Neutrophil (primary cell): ENCODE data around the gene ZFAND3.

ENCODE experiments used
- H3K27ac ChIP-seq: fragments of 200-600 bp; sonication (generic); 2 replicates; pipeline ENCODE4 v1.5.1; 2016; ENCODE audit warnings: mild to moderate bottlenecking, moderate library complexity
- H3K27me3 ChIP-seq: fragments of 200-600 bp; sonication (generic); 2 replicates; pipeline ENCODE4 v1.6.0; 2016; ENCODE audit warnings: mild to moderate bottlenecking
- H3K36me3 ChIP-seq: fragments of 200-600 bp; sonication (generic); 2 replicates; pipeline ENCODE4 v1.5.1; 2017
- H3K4me1 ChIP-seq, 2 experiments: fragments of 200-600 bp in 1 of 2; sonication (generic) in 1 of 2; 1 replicate in 1 of 2; 2 replicates in 1 of 2; pipeline versions ENCODE4 v1.5.1 to v1.6.1; 2013 to 2016; ENCODE audit warnings: low read depth in 1 of 2, low read length in 1 of 2, mild to moderate bottlenecking in 1 of 2, moderate library complexity in 1 of 2; ENCODE audit not compliant: control insufficient read depth in 1 of 2, insufficient read depth in 1 of 2
- H3K4me3 ChIP-seq, 2 experiments: fragments of 200-600 bp in 1 of 2; sonication (generic) in 1 of 2; 1 replicate in 1 of 2; 2 replicates in 1 of 2; pipeline ENCODE4 v1.5.1; 2013 to 2016; ENCODE audit warnings: low read depth in 1 of 2, low read length in 1 of 2, mild to moderate bottlenecking in 1 of 2, moderate library complexity in 1 of 2
- H3K9me3 ChIP-seq: fragments of 200-600 bp; sonication (generic); 2 replicates; pipeline ENCODE4 v1.5.1; 2016
- TF ChIP-seq, protein P1 (sequence below): fragments of 200-600 bp; sonication (generic); IDR thresholded peaks from 2 replicates; pipeline ENCODE4 v1.5.1; 2016; ENCODE audit warnings: antibody characterized with exemption

Gene ZFAND3

GRCh38 chr6:38091613-38092012 is 272.1 kb downstream of the ZFAND3 start:
- no peak overlapping the region for H3K4me3 ChIP-seq
- H3K9me3 ChIP-seq = no peaks in the 10 kb centered on the region
- no peak overlapping the region for H3K27ac ChIP-seq
- H3K4me1 ChIP-seq = no peaks in the 10 kb centered on the region
- peaks cover 6% of the 10 kb centered on the region for H3K36me3 ChIP-seq
- no peaks in the 10 kb centered on the region for H3K27me3 ChIP-seq
- TF ChIP-seq, protein P1, sequence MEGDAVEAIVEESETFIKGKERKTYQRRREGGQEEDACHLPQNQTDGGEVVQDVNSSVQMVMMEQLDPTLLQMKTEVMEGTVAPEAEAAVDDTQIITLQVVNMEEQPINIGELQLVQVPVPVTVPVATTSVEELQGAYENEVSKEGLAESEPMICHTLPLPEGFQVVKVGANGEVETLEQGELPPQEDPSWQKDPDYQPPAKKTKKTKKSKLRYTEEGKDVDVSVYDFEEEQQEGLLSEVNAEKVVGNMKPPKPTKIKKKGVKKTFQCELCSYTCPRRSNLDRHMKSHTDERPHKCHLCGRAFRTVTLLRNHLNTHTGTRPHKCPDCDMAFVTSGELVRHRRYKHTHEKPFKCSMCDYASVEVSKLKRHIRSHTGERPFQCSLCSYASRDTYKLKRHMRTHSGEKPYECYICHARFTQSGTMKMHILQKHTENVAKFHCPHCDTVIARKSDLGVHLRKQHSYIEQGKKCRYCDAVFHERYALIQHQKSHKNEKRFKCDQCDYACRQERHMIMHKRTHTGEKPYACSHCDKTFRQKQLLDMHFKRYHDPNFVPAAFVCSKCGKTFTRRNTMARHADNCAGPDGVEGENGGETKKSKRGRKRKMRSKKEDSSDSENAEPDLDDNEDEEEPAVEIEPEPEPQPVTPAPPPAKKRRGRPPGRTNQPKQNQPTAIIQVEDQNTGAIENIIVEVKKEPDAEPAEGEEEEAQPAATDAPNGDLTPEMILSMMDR = no peak

DNA sequence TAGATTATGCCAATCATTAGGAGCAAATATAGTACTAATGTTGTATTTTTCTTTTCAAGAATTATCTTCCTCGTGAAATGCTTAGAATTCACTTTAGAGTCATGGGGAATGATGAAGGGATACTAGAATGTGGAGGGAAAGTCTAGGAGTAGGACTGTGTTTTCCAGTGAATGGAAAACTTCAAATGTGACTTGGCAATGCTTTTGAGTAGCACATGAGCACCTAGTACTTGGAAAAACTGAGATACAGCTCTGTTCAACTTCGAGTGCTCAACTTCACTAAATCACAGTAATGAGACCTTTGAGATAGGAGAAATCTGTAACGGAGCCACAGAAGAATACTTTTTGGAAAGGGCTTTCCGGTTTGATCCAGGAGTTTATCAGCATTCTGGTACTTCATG is 272.9 kb downstream of the ZFAND3 start:
- H3K36me3 ChIP-seq = peaks cover 6% of the 10 kb centered on the region
- no peaks in the 10 kb centered on the region for H3K9me3 ChIP-seq
- H3K27me3 ChIP-seq = no peaks in the 10 kb centered on the region
- no peaks in the 10 kb centered on the region for H3K4me1 ChIP-seq
- TF ChIP-seq, protein P1 = no peak
- no peak overlapping the region for H3K27ac ChIP-seq
- no peak overlapping the region for H3K4me3 ChIP-seq

DNA sequence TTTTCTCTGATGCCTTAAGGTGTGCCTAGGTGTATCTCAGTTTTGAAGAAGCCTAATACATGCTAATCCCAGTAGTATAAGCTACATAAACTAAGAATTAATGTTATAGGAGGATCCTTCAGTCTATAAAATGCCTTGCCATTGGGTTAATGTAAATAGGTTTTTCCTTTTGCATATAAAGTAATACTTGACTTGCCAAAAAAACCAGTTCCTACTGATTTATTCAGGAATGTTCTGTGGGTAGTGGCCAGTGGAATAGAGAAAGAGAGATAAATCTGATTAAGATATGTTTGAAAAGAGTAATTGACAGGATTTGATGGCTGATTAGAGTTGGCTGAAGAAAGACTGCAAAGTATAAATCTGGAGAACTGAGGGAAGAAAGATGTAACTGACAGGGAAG is 273.4 kb downstream of the ZFAND3 start:
- TF ChIP-seq, protein P1 = no peak
- no peak overlapping the region for H3K27ac ChIP-seq
- H3K4me3 ChIP-seq = no peak overlapping the region

GRCh38 chr6:38095054-38095453 is 275.5 kb downstream of the ZFAND3 start:
- H3K27ac ChIP-seq = no peak overlapping the region
- no peaks in the 10 kb centered on the region for H3K9me3 ChIP-seq
- no peaks in the 10 kb centered on the region for H3K4me1 ChIP-seq
- no peaks in the 10 kb centered on the region for H3K27me3 ChIP-seq
- TF ChIP-seq, protein P1 = no peak
- no peaks in the 10 kb centered on the region for H3K36me3 ChIP-seq
- no peak overlapping the region for H3K4me3 ChIP-seq

More for the DNA sequence above, 273.4 kb downstream of the ZFAND3 start:
- peaks cover 6% of the 10 kb centered on the region for H3K36me3 ChIP-seq
- H3K4me1 ChIP-seq = no peaks in the 10 kb centered on the region
- H3K9me3 ChIP-seq = no peaks in the 10 kb centered on the region
- no peaks in the 10 kb centered on the region for H3K27me3 ChIP-seq

DNA sequence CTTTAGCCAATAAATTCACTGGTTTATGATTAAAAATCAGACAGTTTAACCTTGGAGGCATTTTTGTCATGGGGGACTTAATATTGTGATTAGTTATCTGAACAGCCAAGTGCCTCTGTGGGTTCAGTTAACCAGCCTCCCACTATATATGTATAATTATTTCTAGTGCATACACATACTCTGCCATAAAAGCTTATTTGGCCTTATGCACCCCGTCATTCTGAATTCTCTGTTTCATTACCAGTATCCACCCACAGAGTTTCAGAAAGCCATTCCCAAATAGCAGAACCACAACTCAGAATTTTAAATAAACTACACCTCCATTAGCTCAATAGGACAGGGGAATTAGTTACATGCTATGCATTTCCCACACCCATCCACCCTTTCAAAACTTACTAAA is 279.7 kb downstream of the ZFAND3 start:
- TF ChIP-seq, protein P1 = no peak

GRCh38 chr6:38100380-38100779 is 280.9 kb downstream of the ZFAND3 start:
- Histone ChIP-seq H3K9me3 (no peaks in the 10 kb centered on the region), H3K27me3 (no peaks in the 10 kb centered on the region), H3K4me3 (no peak overlapping the region), H3K36me3 (no peaks in the 10 kb centered on the region), H3K4me1 (no peaks in the 10 kb centered on the region), H3K27ac (no peak overlapping the region)
- TF ChIP-seq, protein P1 = no peak

More for the DNA sequence above, 279.7 kb downstream of the ZFAND3 start:
- Histone ChIP-seq H3K4me1 (no peaks in the 10 kb centered on the region), H3K4me3 (no peak overlapping the region), H3K9me3 (no peaks in the 10 kb centered on the region), H3K36me3 (no peaks in the 10 kb centered on the region), H3K27ac (no peak overlapping the region), H3K27me3 (no peaks in the 10 kb centered on the region)
